Stimulated activated naive CD8-positive, alpha-beta T cell treated with anti-CD3 and anti-CD28 coated beads, Interleukin-15, Interleukin-2, amounts not matched to agents 100 ng/mL and 50 ng/mL, for 24 hours (primary cell): ENCODE data around the gene PRPF19.

Experiments used
- H3K27ac Mint-ChIP-seq: one replicate; pipeline ENCODE4 v1.8.0; 2021; ENCODE audit warnings: mild to moderate bottlenecking, mixed read lengths
- H3K27me3 Mint-ChIP-seq: one replicate; pipeline ENCODE4 v1.8.0; 2021; ENCODE audit warnings: mixed read lengths
- H3K36me3 Mint-ChIP-seq: one replicate; pipeline ENCODE4 v1.8.0; 2021; ENCODE audit warnings: low read depth, mixed read lengths
- H3K4me1 Mint-ChIP-seq: one replicate; pipeline ENCODE4 v1.8.0; 2021; ENCODE audit warnings: low read depth, mixed read lengths
- H3K4me3 Mint-ChIP-seq: one replicate; pipeline ENCODE4 v1.8.0; 2021; ENCODE audit warnings: mild to moderate bottlenecking, mixed read lengths
- H3K9me3 Mint-ChIP-seq: one replicate; pipeline ENCODE4 v1.8.0; 2021; ENCODE audit warnings: mixed read lengths

Gene PRPF19

DNA sequence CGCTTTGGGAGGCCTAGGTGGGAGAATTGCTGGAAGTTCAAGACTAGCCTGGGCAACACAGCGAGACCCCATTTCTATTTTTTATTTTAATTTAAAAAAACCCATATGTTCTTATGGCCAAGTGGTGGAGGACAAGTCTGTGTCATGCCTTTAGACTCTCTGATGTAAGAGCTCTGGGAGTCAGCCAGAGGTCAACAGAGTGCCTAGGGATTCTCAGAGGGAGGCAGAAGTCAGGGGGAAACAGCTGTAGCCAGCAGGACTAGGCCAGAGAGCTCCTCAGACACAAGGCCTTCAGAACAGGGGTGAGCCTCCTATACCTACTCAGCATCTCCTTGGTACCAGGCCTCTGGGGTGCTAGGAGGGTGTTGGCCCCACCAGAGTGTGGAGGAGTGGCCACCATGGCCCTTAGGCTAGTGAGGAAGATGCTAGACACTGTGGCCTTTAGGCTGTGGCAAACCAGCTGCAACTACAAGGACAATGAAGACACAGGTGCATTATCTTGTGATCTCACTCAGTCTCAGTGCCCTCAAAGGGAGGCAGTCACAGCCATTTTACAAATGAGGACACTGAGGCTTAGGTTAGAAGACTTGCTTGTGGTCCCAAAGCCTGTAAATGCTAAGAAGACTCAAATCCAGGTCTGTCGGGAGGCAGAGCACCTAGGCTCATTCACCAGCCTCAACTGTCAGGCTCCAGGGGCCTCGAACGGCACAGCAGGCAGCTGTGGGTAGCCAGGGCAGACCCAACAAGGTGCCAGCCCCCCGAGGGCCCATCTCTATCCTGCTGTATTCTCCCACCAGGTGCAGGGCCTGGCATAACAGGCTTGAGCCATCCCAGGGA lies 34.0 kb downstream of the PRPF19 start:
- H3K27me3 Mint-ChIP-seq = no peaks in the 10 kb centered on the region
- no peak overlapping the region for H3K27ac Mint-ChIP-seq
- peaks cover 35% of the 10 kb centered on the region for H3K4me1 Mint-ChIP-seq
- no peaks in the 10 kb centered on the region for H3K9me3 Mint-ChIP-seq
- peaks cover under 1% of the 10 kb centered on the region for H3K36me3 Mint-ChIP-seq
- H3K4me3 Mint-ChIP-seq = no peak overlapping the region

DNA sequence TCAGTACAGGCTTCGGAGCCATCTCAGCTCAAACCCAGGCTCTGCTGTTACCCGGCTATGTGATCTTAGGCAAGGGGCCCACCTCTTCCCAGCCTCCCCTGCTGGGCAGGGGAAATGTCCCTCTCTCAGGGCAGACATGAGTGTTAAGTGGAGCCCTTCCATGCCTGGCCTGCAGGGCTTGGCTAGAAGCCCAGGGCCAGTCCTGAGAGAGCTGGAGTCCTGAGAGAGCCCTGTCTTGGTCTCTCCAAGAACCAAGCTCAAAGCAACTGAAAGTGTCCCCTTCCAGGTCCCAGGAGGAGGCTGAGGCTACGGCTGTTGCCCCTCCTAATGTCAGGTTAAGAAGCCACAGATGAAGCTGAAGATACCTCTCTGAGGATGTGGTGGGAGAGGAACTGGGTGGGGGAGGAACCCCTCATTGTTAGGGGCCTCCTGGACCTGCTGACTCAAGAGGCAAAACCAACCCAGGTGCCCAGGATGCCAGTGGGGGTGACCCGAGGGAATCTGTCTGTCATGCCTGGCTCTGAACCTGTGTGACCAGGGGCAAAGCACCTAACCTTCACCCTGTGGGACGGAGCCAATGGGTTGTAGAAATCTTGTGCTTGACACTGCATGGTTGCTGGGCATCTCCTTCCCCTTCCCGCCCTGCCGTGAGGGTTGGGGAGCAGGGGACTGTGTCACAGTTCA lies 34.9 kb downstream of the PRPF19 start:
- H3K36me3 Mint-ChIP-seq = no peaks in the 10 kb centered on the region
- H3K4me3 Mint-ChIP-seq = no peak overlapping the region
- no peak overlapping the region for H3K27ac Mint-ChIP-seq
- peaks cover 35% of the 10 kb centered on the region for H3K4me1 Mint-ChIP-seq
- no peaks in the 10 kb centered on the region for H3K27me3 Mint-ChIP-seq
- H3K9me3 Mint-ChIP-seq = no peaks in the 10 kb centered on the region

DNA sequence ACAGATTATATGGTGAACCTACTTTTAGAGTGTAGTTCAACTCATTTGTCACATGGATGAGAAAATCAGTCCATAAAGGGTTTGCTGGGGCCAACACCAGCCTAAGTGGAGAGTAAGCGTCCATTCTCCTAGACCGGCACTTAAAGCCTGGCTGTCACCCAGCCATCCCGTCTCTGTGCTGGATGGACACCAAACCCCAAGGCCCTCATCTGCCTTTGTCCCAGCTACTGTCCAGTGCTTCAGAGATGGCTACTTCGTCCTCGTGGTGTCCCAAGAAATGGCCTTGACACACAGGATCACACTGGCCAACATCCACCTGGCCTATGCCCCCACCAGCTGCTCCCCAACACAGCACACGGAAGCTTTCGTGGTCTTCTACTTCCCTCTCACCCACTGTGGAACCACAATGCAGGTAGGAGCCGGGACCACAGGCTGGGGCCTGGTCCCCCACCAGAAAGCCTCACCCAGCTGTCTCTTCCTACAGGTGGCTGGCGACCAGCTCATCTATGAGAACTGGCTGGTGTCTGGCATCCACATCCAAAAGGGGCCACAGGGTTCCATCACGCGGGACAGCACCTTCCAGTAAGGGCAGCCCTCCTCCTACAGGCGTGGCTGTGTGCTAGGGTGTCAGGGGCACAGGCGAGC lies 35.5 kb downstream of the PRPF19 start:
- no peaks in the 10 kb centered on the region for H3K9me3 Mint-ChIP-seq

DNA sequence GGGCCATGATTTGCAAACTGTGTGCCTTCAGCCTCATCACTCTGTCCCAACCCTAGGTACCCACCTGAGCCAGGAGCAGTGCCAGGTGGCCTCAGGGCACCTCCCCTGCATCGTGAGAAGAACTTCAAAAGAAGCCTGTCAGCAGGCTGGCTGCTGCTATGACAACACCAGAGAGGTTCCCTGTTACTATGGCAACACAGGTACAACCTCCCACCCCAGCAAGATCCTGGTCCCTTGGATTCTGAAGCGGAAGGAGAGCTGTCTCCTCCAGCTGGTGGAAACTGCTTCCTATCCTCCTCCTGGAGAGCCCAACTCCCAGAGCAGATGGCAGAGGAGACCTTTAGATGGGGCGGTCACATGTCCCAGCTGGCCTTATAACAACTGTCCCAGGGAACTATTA lies 36.1 kb downstream of the PRPF19 start:
- Mint-ChIP-seq H3K36me3 (no peaks in the 10 kb centered on the region), H3K27me3 (no peaks in the 10 kb centered on the region), H3K9me3 (no peaks in the 10 kb centered on the region), H3K4me1 (peaks cover 35% of the 10 kb centered on the region), H3K27ac (no peak overlapping the region), H3K4me3 (no peak overlapping the region)

More for the DNA sequence above, 35.5 kb downstream of the PRPF19 start:
- peaks cover 35% of the 10 kb centered on the region for H3K4me1 Mint-ChIP-seq
- no peak overlapping the region for H3K27ac Mint-ChIP-seq
- no peak overlapping the region for H3K4me3 Mint-ChIP-seq
- no peaks in the 10 kb centered on the region for H3K27me3 Mint-ChIP-seq
- H3K36me3 Mint-ChIP-seq = no peaks in the 10 kb centered on the region

DNA sequence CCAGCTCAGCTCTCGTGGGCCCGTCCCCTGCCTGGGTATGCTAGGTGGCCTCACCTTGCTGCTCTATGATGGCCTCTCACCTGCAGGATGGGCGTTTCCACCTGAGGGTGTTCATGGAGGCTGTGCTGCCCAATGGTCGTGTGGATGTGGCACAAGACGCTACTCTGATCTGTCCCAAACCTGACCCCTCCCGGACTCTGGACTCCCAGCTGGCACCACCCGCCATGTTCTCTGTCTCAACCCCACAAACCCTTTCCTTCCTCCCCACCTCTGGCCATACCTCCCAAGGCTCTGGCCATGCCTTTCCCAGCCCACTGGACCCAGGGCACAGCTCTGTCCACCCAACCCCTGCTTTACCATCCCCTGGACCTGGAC lies 36.9 kb downstream of the PRPF19 start:
- Mint-ChIP-seq H3K27ac (no peak overlapping the region), H3K36me3 (no peaks in the 10 kb centered on the region), H3K4me3 (no peak overlapping the region), H3K9me3 (no peaks in the 10 kb centered on the region), H3K27me3 (no peaks in the 10 kb centered on the region), H3K4me1 (peaks cover 35% of the 10 kb centered on the region)

DNA sequence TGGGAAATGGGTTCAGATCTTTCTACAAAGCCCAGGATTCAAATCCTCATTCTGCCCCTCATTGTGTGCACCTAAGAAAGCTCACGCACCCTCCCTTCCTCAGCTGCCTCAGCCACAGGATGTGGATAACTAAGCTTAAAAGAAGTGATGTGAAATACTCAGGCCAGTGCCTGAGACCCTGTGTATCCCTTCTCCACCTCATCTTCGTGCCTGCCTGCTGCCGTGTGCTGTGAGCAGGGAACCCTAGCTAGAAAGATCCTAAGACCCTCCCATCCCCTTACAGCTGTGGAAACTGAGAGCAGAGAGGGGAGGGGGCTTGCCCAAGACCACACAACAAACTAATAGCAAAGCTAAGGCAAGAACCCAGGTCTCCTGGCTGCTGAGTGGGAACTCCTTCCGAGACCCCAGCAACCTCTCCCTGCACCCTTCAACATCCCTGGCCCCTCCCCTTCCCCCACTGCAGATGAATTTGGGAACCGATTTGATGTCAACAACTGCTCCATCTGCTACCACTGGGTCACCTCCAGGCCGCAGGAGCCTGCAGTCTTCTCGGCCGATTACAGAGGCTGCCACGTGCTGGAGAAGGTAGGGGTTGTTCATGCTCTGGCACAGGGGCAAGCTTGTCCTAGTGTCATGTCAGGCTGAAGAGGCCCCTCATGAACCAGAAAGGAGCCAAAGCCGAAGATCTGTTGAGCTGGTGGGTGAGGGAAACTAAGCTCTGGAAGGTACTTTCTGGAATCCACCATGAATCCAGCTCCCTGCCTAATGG lies 37.5 kb downstream of the PRPF19 start:
- no peaks in the 10 kb centered on the region for H3K27me3 Mint-ChIP-seq
- no peaks in the 10 kb centered on the region for H3K9me3 Mint-ChIP-seq
- H3K36me3 Mint-ChIP-seq = no peaks in the 10 kb centered on the region
- no peak overlapping the region for H3K27ac Mint-ChIP-seq
- H3K4me1 Mint-ChIP-seq = peaks cover 30% of the 10 kb centered on the region
- H3K4me3 Mint-ChIP-seq = no peak overlapping the region

DNA sequence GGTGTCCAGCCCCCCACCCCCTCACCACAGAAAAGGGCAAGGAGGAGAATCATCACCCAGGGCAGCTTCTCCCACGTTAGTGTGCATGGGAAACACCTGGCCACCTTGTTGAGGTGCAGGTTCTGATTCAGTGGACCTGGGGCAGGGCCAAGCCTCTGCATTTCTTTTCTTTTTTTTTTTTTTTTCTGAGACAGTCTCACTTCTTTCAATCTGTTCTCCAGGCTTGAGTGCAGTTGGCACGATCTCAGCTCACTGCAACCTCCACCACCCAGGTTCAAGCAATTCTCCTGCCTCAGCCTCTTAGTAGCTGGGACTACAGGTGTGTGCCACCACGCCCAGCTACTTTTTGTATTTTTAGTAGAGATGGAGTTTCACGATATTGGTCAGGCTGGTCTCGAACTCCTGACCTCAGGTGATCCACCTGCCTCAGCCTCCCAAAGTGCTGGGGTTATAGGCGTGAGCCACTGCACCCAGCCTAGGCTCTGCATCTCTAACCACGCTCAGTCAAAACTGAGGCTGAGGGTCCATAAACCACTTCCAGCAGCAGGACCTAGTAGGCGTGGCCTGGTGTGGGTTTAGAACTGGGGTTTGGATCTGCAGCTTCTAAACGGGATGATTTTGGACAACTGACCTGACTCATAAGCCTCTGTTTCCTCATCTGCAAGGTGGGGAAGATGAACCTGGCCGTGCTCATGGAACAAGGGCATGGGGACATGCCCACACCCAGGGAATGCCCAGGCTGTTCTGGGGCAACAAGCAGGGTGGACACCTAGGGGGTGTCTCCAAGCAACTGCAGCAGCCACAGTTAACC lies 38.3 kb downstream of the PRPF19 start:
- Mint-ChIP-seq H3K36me3 (no peaks in the 10 kb centered on the region), H3K9me3 (no peaks in the 10 kb centered on the region), H3K27me3 (no peaks in the 10 kb centered on the region), H3K4me3 (no peak overlapping the region), H3K4me1 (peaks cover 24% of the 10 kb centered on the region), H3K27ac (no peak overlapping the region)

DNA sequence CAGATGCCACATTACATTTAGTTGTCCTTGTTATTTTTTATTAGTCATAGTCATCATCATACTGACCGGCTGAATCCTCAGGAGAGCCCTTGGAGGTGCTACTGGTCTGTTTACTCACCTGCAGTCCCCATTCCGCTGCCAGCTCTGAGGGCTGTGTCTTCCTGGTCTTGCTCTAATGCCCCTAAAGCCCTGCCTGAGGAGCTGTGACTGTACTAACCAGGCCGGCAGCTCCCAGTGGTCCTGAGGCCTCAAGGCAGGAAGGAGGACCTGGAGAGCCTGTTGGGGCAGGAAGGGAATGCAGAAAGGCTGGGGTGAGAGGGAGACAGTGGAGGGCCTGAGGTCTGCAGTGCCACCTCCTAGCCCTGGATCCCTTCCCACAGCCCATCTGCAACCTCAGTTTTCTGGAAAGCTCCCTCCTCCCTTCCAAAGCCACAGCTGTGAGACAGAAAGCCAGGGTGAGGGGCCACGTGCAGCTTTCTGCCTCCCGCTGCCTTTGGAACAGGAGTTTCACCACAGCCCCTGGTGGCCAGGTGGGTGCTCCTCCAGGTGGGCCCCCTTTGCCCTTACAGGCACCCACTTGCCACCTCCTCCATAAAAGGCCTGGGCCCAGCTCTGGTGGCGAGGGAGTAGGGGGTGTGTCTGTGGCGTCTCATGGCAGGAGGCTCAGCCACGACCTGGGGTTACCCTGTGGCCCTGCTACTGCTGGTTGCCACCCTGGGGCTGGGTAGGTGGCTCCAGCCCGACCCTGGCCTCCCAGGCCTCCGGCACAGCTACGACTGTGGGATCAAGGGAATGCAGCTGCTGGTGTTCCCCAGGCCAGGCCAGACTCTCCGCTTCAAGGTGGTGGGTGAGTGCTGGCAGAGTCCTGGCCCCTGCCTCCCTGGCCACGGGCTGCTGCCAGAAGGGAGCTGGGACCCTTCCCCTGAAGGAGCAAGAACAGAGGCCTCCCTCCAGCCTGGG lies 39.2 kb downstream of the PRPF19 start, which contains the start of gene ZP1:
TSS of gene ZP1 (plus strand) at position 632 of the 960 bp plus-strand sequence. CDS start at position 652, 20 bp downstream.
- Mint-ChIP-seq H3K4me3 (no peak within 1 kb of the TSS), H3K4me1 (peaks cover 20% of the 10 kb centered on the region), H3K36me3 (no peaks in the 10 kb centered on the region), H3K27ac (no peak within 1 kb of the TSS), H3K9me3 (no peaks in the 10 kb centered on the region), H3K27me3 (no peaks in the 10 kb centered on the region)

DNA sequence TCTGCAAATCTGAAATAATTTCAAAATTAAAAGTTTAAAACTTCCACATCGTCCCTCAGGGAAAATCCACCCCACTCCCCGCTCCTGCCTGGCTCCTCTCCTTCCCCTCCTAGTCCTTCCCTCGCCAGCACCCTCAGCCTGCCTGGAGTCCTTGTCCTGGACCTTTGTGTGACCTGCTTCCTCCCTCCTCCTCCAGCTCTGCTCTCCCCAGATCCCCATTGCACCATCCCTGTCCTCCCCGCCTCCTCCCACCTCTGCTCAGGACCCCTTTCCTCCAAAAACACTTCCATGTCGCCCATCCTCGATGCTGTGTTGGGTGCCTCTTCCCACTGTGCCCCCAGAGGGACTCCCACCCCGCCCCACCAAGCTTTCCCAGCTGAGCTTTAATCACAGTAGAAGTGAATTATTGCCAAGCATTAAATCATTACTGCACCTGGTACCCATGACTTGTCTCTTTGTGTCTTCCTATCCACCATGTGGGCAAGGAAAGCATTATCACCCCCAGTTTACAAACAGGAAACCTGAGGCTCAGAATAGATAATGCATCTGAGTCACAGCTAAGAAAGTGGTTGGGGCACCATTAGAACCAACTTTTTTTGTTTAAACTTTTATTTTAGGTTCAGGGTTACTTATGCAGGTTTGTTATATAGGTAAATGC lies 41.4 kb downstream of the PRPF19 start:
- Mint-ChIP-seq H3K4me1 (peaks cover 6% of the 10 kb centered on the region), H3K9me3 (no peaks in the 10 kb centered on the region), H3K36me3 (no peaks in the 10 kb centered on the region), H3K27ac (no peak overlapping the region), H3K27me3 (no peaks in the 10 kb centered on the region), H3K4me3 (no peak overlapping the region)

DNA sequence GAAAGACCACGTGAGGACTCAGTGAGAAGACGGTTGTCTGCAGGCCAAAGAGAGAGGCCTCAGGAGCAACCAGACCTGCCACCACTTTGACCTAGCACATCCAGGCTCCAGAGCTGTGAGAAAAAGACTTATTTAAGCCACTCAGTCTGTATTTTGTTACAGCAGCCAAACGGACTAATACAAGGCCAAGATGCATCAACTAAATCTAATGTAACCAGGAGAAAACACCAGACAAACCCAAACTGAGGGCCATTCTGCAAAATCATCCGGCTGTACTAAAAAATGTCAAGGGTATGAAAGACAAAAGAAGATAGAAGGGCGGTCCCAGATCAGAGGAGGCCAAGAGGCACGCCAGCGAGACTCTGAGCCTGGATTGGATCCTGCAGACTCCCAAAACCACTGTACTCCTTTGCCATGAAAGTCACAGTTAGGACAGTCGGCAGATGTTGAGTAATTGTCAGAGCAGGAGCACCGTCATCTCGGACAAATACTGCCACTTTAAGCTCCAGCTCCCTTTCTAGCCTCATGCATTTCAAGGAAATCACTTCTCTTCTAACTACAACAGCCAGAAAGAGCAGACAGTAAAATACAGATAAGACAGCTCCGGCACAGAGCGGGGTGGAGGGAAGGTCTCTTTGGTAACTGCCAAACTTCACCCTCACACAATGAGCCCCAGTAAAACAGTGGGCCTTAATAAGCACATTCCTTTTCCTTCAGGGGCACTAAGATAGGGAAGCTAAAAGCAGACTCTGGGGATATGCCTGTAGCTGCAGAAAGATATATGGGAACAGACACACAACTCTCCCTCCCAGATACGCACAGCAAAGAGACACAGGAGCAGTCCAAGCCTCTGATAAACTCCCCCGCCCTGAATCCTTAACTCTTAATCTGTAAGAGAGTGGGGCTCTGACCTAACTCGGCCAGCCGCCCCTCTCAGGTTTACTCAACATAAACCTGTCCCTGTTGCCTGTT lies 42.5 kb downstream of the PRPF19 start:
- Mint-ChIP-seq H3K27ac (no peak overlapping the region), H3K4me3 (no peak overlapping the region), H3K36me3 (no peaks in the 10 kb centered on the region), H3K27me3 (no peaks in the 10 kb centered on the region), H3K4me1 (peaks cover 11% of the 10 kb centered on the region), H3K9me3 (no peaks in the 10 kb centered on the region)

DNA sequence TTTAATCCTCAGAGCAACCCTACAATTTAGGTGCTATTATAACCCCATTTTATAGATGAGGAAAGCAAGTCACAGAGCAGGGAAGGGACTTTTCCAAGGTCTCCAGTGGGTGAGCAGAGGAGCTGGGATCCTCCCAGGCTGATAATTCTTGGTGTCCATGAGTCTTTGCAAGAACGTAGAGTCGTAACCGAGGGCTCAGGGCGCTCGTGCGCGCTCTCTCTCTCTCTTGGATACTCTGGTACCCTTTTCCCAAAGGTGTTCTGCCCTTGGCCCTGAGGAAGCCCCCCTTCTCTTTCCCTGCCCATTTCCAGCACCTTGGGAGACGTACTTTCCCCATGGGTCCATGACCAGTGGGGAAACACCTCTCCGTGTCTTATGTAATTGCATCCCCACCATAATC lies 44.2 kb downstream of the PRPF19 start:
- Mint-ChIP-seq H3K27ac (no peak overlapping the region), H3K4me1 (peaks cover 20% of the 10 kb centered on the region), H3K36me3 (no peaks in the 10 kb centered on the region), H3K4me3 (no peak overlapping the region), H3K9me3 (no peaks in the 10 kb centered on the region), H3K27me3 (no peaks in the 10 kb centered on the region)

DNA sequence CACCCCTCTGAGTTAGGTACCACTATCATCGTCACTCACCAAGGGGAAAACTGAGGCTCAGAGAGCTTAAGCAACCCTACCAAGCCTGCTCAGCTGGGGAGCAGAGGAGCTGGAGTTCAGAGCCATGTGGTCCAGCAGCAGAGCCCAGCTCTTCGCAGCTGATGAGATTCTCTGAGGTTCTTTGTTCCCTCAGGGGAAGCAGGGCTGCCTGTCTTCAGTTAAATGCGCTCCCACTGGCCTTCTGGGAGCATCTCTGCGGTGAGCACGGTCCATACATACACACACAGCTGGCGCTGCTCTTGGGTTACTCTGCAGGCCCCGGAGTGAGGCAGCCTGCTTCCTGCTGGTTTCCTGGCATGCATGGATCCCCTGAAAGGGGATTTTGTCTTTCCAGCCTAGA lies 45.4 kb downstream of the PRPF19 start:
- peaks cover 24% of the 10 kb centered on the region for H3K4me1 Mint-ChIP-seq
- no peak overlapping the region for H3K4me3 Mint-ChIP-seq
- H3K9me3 Mint-ChIP-seq = no peaks in the 10 kb centered on the region
- H3K36me3 Mint-ChIP-seq = no peaks in the 10 kb centered on the region
- no peak overlapping the region for H3K27ac Mint-ChIP-seq
- H3K27me3 Mint-ChIP-seq = no peaks in the 10 kb centered on the region
